GM18507 (cell line): Measurements from ENCODE around the gene TMEM88.

Source experiments
- DNase-seq: peaks from one replicate; pipeline ENCODE4 v3.0.0; 2011; ENCODE audit warnings: low read depth; ENCODE audit not compliant: insufficient read length; ENCODE audit errors: extremely low spot score
- FAIRE-seq: peaks from 2 replicates; lab custom pipeline; 2011; peaks lifted over from hg19 to GRCh38; lab: Jason Lieb, UNC

The TMEM88 gene

DNA sequence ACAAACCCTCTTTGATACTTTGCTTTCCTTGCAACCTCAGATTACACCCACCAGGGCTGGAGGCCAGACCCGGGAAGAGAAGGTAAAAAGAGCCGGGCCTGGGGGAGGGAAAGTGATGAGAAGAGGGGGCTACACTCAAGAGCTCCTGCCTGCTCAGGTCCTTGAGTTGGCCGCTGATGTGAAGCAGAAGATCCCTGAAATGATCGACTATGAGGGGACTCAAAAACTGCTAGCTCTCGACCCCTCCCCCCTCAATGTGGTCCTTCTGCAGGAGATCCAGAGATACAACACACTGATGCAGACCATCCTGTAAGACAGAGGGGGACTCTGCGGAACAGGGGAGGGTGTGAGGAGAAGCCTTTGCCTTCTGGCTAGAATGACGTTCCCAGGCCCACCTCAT is 23.6 kb upstream of the TMEM88 start:
- DNase-seq: no peak
- FAIRE-seq: no peak

DNA sequence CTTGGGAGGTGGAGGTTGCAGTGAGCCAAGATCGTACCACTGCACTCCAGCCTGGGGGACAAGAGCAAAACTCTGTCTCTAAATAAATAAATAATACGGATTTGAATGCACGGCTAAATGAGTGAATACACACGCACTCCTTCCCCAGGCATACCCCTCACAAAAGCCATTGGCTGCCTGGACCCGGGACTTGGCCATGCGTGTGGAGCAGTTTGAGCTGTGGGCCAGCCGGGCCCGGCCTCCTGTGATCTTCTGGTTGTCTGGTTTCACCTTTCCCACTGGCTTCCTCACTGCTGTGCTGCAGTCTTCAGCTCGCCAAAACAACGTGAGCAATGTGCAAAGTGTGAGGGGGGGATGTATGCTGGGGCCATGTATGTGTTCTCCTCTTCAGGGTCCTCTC is 22.4 kb upstream of the TMEM88 start:
- no peak for DNase-seq
- no peak for FAIRE-seq

DNA sequence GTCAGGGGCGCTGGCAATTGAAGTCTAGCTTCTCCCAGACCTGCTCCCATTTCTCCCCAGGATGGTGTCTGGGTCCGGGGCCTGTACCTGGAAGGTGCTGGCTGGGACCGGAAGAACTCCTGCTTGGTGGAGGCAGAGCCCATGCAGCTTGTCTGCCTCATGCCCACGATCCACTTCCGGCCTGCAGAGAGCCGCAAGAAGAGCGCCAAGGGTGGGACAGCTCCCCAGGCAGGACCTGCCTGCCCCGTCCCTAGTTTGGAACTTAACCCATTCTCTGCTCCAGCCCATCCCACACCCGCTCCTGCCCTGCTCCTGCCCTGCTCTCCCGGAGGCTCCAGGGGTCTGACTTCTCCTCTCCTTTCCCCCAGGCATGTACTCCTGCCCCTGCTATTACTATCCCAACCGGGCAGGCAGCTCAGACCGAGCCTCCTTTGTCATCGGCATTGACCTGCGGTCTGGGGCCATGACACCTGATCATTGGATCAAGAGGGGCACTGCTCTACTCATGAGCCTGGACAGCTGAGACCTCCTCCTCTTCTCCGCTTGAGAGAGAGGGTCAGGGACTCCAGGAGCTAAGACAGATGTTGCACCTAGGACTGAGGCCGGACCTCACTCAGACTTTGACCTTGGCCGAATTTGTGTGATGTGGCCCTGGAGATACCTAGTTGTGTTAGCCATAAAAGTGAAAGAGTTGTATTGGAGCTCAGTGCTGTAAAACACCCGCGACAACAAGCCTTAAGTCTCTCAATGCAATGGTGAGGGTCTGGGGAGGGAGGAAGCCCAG is 21.7 kb upstream of the TMEM88 start:
- FAIRE-seq (no peak), DNase-seq (no peak)

DNA sequence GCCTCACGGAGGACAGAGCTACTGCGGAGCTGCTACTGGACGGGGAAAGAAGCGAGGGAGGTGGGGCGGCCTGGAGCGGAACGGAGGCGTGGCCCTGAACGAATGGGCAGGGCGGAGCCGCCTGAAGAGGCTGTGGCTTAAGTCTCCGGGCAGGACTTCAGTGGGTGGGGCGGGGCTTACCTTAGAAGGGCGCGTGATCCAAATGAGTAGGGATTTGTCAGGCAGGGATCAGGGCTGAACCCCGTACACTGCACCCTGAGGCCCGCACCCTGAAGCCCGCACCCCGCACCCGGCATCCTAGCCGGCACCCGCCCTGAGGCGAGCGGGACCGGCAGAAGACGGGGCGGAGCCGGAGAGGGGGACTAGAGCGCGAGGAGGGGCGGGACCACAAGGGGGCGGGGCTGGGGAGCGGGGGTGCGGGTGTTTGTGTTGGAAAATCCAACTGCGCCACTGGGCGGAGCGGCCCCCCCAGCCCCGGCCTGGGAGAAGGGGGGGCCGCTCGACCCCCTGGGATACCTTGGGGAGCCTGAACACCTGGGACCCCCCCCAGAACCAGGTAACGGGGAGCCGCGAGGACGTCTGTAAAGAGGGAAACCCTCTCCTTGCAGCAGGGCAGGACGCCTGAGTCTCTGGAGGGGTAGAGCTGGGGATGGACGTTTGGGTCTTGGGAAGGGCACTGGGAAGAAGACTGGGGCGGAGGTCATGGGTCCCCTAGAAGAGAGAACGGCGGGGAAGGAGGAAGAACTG is 20.9 kb upstream of the TMEM88 start, which contains the start of gene KDM6B:
Gene KDM6B, plus strand, starts transcription at position 423 of the 747 bp plus-strand sequence. CDS start 11,338 bp downstream, outside the sequence.
- FAIRE-seq: peak; percentile 97

DNA sequence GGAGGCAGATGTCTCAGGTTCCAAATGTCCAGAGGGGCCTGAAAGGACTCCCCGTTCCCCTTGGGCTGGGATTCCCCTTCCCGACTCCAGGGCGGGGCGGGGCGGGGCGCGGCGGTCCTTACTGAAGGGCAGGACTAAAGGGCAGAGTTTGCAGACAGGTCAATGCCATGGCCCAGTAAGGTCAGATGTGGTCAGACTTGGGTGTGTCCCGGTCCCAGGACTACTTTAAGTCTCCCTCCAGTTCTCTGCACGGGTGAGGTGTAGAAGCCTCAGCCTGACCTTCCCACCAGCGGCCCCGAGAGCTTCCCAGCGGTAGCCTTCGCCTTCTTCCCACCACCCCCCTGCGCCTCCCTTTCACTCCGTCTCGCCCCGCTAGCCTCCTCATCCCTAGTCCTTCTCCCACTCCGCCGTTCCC is 20.3 kb upstream of the TMEM88 start:
- FAIRE-seq (peak; percentile 66), DNase-seq (no peak)

More for the DNA sequence above, 20.9 kb upstream of the TMEM88 start, which contains the start of gene KDM6B:
- DNase-seq: no peak

DNA sequence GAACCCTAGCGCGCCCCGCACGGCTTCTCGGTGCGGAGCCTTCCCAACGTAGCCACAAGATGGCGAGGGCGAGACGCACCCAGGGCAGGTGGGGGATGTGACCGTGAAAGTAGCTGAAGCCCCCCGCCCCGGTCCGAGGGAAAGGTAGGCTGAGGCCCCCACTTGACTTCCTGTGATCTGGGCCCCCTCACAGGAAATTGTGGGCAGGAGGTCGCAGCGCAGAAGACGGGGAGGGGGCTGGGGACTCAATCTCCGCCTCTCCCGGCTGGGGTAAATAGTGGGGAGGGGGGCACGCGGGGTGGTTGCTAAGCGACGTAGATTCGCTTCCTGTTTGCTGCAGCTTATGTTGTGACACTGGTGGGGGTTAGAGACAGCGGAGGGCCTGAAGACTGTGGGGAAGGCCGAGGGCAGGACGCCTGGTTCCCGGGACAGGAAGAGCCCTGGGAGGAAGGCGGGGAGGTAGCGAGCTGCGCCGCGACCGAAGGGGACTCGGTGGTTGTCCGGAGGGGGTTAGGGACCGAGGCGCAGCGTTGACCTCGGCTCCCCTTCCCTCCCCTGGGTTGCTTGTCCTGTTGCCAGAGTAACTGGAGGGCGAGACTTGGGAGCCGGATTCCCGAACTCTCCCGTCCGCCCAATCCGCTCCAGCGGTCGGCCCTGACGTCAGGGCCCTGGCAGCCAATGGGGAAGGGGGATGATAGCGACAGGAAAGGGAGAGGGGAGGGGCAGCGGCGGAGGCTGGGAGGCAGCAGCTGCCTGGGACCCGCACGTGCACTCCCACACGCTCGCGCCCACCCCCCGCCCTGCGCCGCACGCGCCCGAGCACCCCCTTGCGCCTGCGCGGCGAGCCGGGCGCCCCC is 19.7 kb upstream of the TMEM88 start:
- DNase-seq (no peak), FAIRE-seq (peak; percentile 99)

DNA sequence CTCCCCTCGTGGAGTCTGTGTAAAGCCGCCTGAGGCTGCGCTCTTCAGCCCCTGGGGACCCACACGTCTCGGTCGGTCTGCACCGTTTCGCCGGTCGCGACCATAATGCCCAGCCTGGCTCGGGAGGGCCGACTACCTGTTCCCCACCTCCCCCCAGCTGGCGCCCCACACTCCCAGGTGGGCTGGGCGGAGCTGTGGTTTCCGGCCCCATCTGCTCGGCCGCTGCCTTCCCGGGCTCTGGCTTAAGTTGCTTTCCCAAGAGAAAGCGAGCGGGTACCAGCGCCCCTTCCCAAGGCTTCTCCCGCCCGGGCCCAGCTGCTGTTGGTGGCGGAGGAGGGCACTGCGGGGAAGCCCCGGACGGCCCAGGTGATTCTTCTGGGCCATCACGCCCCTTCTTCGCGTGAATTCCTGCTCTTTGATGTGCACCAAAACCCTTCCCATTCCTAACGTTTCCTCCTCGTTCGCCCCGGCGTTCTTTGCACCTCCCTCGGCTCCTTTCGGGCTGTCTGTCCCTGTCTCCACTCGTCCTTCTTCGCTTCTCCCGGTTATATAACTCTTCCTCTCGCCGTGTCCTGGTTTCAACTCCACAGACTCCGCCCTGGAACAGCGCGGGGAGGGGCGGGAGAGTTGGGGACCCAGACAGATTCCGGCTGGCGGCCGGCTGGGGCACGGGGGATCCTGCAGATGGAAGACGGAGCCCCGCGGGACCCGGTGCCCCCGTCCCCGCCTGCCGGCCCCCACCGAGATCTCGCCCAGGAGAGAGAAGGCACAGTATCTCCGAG is 18.9 kb upstream of the TMEM88 start:
- FAIRE-seq: no peak
- DNase-seq: no peak

DNA sequence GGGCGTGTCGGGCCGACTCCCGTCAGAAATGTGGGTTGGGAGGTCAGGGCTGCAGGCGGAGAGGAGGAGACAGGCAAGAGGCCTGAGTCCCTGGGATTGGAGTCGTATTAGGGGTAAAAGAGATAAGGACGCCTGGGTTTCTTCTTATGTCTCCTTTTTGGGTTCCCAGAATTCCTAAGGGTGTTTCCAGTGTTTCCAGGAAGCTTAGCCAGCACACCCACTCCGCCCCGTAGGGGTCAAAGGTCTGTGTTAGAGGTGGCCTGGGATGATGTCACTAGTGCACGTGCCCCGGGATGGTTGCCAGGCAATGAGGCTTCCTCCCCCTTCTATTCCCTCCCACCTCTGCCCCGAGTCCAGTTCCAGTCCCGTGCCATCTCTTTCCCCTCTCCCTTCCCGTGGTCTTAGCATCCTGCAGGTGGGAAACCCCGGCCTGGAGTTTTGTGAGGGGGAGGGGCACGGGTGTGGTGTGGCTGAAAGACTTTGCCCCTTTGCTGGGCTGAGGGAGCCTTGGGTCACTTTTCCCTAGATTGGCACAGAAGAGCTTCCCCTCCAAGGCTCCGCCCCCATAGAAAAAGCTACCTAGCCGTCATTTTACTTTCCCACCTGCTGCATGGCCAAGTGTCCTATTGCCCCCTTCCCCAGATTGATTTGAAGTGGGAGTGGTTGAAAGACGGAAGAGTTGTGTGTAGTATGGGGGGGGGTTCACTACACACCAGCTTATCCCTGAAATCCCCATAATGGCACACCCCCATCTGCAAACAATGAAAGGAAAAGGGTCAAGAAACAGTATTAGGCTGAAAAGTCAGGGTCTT is 18.1 kb upstream of the TMEM88 start:
- DNase-seq: no peak
- peak; percentile 88 for FAIRE-seq

DNA sequence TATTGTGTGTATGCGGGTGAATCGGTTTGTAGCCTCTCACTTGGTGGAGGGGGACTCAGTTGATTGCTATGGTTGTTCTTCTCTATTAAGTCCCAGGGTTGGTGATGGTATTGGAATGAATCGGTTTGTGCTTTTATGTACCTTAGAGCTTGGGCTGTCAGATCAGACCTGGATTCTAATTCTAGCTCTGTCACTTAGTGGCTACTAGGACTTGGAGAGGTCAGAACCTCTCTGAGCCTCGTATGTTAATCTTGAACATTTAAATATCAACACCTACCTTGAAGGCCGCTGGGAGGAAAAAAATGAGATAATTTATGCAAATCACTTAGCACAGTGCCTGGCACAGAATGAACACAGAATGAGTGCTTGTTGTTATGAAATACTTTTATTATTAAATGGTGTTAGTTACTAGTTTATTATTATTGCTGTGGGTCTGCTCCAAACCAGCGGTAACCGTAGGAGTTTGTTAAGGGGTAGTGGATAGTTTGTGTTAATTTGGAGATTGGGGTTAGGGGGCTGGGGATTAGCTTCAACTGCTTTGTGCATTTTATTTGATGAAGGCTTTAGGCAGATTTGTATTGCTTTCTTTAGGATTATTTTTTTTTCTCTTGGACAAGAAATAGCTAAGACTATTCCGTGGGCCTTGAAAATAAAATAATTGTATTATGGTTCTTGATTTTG is 17.3 kb upstream of the TMEM88 start:
- peak; percentile 74 for FAIRE-seq
- no peak for DNase-seq

DNA sequence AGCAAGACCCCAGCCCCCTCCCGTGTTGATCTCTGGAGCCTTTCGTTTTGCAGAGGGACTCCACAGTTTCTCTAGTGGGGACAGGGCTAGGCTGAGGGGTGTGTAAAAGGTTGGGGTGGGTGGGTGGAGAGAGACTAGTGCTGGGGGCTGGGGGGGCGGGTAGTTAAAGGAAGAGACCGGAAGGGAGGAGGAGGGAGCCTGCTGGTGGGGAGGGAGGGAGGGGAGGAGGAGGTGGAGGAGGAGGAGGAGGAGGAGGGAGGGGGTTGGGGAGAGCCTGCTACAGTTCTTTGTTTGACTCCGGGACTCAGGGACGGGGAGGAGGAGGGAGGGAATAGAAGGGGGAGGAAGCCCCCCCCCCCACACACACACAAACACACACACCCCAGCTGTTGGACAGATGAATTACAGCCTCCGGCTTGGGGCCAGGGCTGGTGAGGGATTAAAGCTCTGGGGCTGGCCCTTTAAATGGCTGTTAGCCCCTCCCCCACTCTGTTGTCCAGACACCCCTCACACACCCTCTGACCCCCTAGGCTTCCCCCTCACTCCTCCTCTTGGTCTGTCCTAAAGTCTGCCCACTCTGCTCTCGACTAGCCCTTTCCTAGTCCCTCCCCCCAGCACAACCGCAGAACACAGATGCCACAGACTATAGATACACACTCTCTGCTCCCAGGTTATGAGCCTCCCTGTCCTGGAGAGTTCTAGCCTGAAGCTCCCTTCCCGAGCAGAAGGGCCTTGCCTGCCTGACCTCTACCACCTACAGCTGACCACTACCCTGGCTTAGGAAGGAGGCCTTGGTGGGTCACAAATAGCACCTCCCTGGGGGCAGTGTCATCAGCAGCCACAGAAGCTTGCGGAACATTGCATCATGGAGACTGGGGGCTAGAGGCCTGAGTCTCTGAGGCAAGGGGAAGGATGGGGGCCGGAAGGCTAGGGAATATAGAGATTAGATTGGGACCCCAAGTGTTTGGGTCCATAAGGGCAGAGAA is 16.5 kb upstream of the TMEM88 start:
- no peak for FAIRE-seq
- no peak for DNase-seq

DNA sequence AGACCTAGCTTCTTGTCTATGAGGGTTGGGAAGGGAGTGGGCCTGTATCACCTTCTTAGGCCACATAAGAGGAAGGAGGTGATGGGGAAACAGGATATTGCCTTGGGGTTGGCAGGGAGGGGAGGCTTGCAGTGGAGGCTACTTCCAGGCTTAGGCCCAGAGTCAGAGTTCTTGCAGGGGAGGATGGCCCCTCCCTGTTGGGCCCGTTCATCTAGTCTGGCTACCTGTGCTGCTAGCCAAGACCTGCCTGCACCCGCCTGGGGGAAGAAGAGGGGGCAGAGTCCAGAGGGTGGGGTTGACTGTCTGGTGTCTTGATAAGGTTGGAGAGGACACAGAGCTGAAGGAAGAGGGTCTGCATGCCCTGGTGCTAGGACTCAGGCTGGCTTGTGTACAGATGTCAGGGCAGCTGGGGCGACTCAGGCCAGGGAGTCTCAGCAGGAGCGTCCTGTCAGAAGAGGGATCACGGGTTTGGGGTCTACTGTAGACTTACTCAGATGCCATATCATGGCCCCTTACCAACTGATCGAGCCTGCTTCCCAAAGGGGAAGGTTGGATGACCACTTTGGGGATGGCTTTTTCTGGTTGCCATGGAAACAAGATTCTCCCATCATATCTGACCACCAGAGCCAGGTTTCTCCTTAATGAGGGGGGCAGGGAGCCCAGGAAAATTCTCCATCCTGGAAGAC is 15.5 kb upstream of the TMEM88 start:
- FAIRE-seq: no peak
- DNase-seq: no peak

DNA sequence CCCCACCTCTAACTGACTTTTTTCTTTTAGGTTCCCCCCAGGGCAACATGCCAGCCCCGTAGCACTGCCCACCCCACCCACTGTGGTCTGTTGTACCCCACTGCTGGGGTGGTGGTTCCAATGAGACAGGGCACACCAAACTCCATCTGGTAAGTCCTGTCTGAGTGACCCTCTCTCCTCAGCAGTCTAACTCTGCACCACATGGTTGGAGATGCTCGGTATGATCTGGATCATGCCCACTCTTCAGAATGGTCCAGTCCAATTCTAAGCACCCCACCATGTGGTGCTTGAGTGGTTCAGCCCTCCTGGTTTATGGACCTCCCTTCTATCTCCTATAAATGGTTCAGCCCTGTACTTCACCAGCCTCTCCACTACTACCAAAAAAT is 15.0 kb upstream of the TMEM88 start:
- FAIRE-seq: no peak
- no peak for DNase-seq

DNA sequence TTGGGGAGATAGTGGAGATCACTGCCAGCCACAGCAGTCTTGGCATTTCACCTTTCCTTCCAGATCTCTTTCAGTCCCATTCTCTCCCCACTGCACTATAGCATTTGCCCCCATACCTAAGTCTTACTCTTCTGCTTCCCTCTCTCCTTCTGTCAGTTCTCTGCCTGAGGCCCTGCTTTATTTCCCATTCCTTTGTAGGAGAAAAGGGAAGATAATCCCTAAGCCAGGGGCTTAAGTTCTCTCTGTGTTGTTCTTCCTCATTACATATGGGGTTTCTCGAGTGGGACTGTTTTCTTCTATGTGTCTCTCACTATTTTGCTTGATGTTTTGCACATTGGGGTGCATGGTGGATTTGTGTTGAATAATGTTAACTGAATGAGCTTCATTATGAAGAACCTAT is 14.4 kb upstream of the TMEM88 start:
- FAIRE-seq: no peak

DNA sequence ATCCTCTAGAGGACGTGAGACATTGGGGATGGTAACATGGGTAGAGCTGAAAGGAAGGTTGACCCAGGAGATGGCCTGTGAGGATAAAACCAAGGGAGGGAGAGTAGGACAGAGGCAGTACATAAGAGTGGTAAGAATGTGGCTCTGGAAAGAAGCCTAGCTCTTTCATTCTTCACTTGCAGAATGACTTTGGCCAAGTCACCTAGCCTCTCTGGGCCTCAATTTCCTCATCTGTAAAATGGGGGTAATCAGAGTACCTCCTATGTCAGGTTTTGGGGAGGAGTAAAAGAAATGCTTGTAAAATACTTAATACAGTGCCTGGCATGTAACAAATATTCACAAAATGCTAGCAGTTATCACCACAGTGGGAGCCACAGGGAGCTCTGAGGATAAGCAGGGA is 14.0 kb upstream of the TMEM88 start:
- FAIRE-seq (no peak), DNase-seq (no peak)

More for the DNA sequence above, 14.4 kb upstream of the TMEM88 start:
- DNase-seq: no peak

DNA sequence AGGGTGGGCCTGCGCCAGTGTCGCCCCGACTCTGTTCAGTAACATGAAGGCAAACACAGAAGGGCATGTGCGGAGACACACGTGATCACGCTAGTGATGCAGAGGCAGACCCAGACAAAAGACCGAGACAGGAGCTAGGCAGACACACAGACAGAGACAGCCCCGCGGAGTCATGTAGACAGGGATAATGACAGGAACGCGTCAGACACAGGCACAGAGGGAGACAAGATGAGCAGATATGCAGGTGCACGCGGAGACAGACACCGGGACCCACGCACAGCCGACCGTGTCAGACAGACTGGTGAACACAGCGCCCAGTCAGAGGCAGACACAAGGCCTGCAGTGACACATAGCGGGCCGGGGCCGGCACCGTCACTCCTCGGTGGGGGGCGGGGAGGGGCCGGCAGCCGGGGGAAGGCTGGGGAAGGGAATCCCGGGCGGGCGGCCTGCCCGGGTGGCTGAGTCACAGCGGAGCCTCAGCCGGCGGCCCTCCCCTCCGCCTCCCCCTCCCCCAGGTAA is 13.4 kb upstream of the TMEM88 start:
- FAIRE-seq: peak; percentile 45
- no peak for DNase-seq

DNA sequence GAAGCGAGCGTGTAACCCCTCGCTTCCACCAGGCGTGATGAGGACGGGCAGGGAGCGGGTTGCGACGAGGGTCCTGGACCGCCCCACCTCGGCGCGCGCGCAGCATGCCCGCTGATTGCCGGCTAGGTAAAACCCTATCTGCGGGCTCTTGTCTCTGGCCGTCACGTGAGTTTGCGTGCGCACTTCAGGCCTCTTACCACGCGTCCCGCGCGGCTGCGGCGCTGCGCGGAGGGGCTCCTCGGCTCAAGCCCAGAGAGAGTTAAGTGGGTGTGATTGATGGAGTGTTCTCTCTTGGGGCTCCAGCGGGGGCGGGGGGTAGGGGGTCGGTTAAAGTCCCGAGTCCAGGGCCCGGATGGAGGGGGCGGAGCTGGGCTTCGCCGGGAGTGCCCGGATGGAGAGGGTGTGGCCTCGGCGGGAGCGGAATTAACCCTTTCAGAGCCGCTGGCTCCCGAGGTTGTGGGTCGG is 12.9 kb upstream of the TMEM88 start:
- no peak for DNase-seq
- no peak for FAIRE-seq
